Measurements from ENCODE around the gene FUT7.

- TF ChIP-seq TAF1 (IDR thresholded peaks at IDR 0.05; ENCODE audit: low read depth) (no peak), REST (IDR thresholded peaks at IDR 0.05; ENCODE audit: low read depth) (no peak), USF1 (IDR thresholded peaks at IDR 0.05) (no peak), RAD21 (IDR thresholded peaks at IDR 0.05; ENCODE audit: low read depth) (no peak), CREB1 (IDR thresholded peaks at IDR 0.05; ENCODE audit: low read depth) (no peak), EP300 (IDR thresholded peaks at IDR 0.05; ENCODE audit: borderline replicate concordance) (no peak), YY1 (IDR thresholded peaks at IDR 0.05; ENCODE audit: low read depth) (no peak), MAX (IDR thresholded peaks at IDR 0.05) (no peak)
These were observed 5.5 kb downstream of the FUT7 start for GRCh38 chr9:137026384-137026783.
